Hindlimb muscle (tissue), 1 donor: ENCODE measurements around the gene LIMA1. TPM values are rescaled to one million over a fixed set of nuclear protein-coding genes. Genes with fewer than 3 reads are reported as not detected.
"Not testable (repeated sequence)": the region's sequence is repeated elsewhere in the genome, so short reads cannot be mapped to it uniquely, and the experiment has no call there.

Experiments
- DNase-seq: peaks from one replicate; pipeline ENCODE4 v3.0.0-alpha.2; 2013
- polyA plus RNA-seq: library from polyadenylated mRNA; unstranded; fragments of 120-200 nt; gene quantifications from one replicate; pipeline ENCODE4 v1.2.1, GENCODE V29; 2013; ENCODE audit not compliant: insufficient read length

The LIMA1 gene
- polyA plus RNA-seq, 1 donor, result 123 TPM

GRCh38 chr12:50285253-50285652, 1.9 kb upstream of the LIMA1 start:
- DNase-seq, result no peak

- DNase-seq, result peak; percentile 39
These were observed 545 bp downstream of the LIMA1 start for GRCh38 chr12:50282721-50283228.

GRCh38 chr12:50279501-50279900, 3.8 kb downstream of the LIMA1 start:
- no peak for DNase-seq

GRCh38 chr12:50276912-50277671, 6.2 kb downstream of the LIMA1 start:
- no peak for DNase-seq

GRCh38 chr12:50276068-50276467, 7.3 kb downstream of the LIMA1 start:
- no peak for DNase-seq

- no peak for DNase-seq
These were observed 7.8 kb downstream of the LIMA1 start for GRCh38 chr12:50275556-50275955.

- DNase-seq, result not testable (repeated sequence)
These were observed 8.2 kb downstream of the LIMA1 start for GRCh38 chr12:50275127-50275526.

- no peak for DNase-seq
These were observed 11.5 kb downstream of the LIMA1 start for GRCh38 chr12:50271724-50272247.

GRCh38 chr12:50268482-50268881, 14.8 kb downstream of the LIMA1 start:
- DNase-seq, result no peak

- DNase-seq, result no peak
These were observed 17.4 kb downstream of the LIMA1 start for GRCh38 chr12:50265770-50266524.

GRCh38 chr12:50263832-50264231, 19.5 kb downstream of the LIMA1 start:
- no peak for DNase-seq

- DNase-seq, result no peak
These were observed 21.7 kb downstream of the LIMA1 start for GRCh38 chr12:50261654-50262053.

GRCh38 chr12:50258167-50258551, 25.2 kb downstream of the LIMA1 start:
- DNase-seq, result no peak

- peak; percentile 65 for DNase-seq
These were observed 25.8 kb downstream of the LIMA1 start for GRCh38 chr12:50257236-50258166.

- DNase-seq, result no peak
These were observed 26.6 kb downstream of the LIMA1 start for GRCh38 chr12:50256761-50257160.

- DNase-seq, result no peak
These were observed 30.2 kb downstream of the LIMA1 start for GRCh38 chr12:50252977-50253602.

GRCh38 chr12:50251619-50252252, 31.6 kb downstream of the LIMA1 start:
- DNase-seq, result no peak

- DNase-seq, result no peak
These were observed 33.7 kb downstream of the LIMA1 start for GRCh38 chr12:50249464-50250182.

- no peak for DNase-seq
These were observed 34.4 kb downstream of the LIMA1 start for GRCh38 chr12:50248883-50249282.

GRCh38 chr12:50248411-50248810, 34.9 kb downstream of the LIMA1 start:
- DNase-seq, result no peak

GRCh38 chr12:50247665-50248064, 35.7 kb downstream of the LIMA1 start:
- DNase-seq, result not testable (repeated sequence)
